Ovary (tissue), 9 donors: ENCODE results near the gene HERPUD2. TPM values are rescaled to one million over a fixed set of nuclear protein-coding genes. Genes with fewer than 3 reads are reported as not detected.

Source experiments
- DNase-seq, 5 donors: peaks; one replicate each; pipeline ENCODE4 v3.0.0-alpha.2; 2019 to 2020
- H3K27ac ChIP-seq, 2 donors: fragments of 200-600 bp; one replicate each; pipeline versions ENCODE4 v1.5.1 to v1.8.0; 2019 to 2022
- H3K27me3 ChIP-seq: fragments of 200-600 bp; one replicate; pipeline ENCODE4 v1.8.0; 2022
- H3K36me3 ChIP-seq: fragments of 200-600 bp; sonication (generic); one replicate; pipeline ENCODE4 v1.5.1; 2019
- H3K4me1 ChIP-seq: one replicate; pipeline ENCODE4 v1.8.1; 2013; ENCODE audit warnings: mild to moderate bottlenecking, moderate library complexity; ENCODE audit not compliant: insufficient read depth
- H3K4me3 ChIP-seq: fragments of 200-600 bp; sonication (generic); one replicate; pipeline ENCODE4 v1.5.1; 2017
- H3K9me3 ChIP-seq, 2 donors: fragments of 200-600 bp in 1 of 2; sonication (generic) in 1 of 2; one replicate each; pipeline versions ENCODE4 v1.5.1 to v1.8.1; 2013 to 2019; ENCODE audit warnings: mild to moderate bottlenecking in 1 of 2, moderate library complexity in 1 of 2
- EP300 ChIP-seq: sonication (generic); formaldehyde crosslinking; IDR thresholded peaks from one replicate; pipeline ENCODE4 v1.6.1; 2017; ENCODE audit warnings: antibody characterized with exemption
- POLR2A ChIP-seq: fragments of 450-650 bp; IDR thresholded peaks from one replicate; pipeline ENCODE4 v1.6.1; 2017; ENCODE audit warnings: antibody characterized with exemption, mild to moderate bottlenecking, moderate library complexity
- WGBS, 3 donors: extraction: QIAGEN DNeasy Blood & Tissue Kit in 1 of 3; methylation state at CpG; one replicate each; pipeline versions ENCODE4 v1.1.5 to v1.1.7; 2013 to 2017; 5-methylcytosine and 5-hydroxymethylcytosine counted together
- intact Hi-C, 4 donors: fragments of 100-400 bp; cut with DNase I; formaldehyde crosslinking; loops; one replicate each; pipeline versions ENCODE4 v1.11.0 to v1.15.1; 2022 to 2023
- polyA plus RNA-seq, 2 donors: library from polyadenylated mRNA; stranded (reverse); fragments of 200-250 nt in 1 of 2; fragments of 350-450 nt in 1 of 2; fragmentation: Illumina TruSeq in 1 of 2; extraction: RNeasy Lipid Tissue Mini Kit (QIAGEN cat#74804) in 1 of 2; gene quantifications; one replicate each; pipeline ENCODE4 v1.2.3, GENCODE V29; 2013 to 2014
- total RNA-seq, 7 donors: library from RNA; depleted of rRNA in 2 of 7; stranded (reverse); fragments of >200 nt in 2 of 7; fragmentation: NEBNext Ultra II Directional in 3 of 7; extraction: Animal tissue kit (Norgen Biotek cat#: 25700) in 3 of 7; gene quantifications; one replicate each; pipeline versions ENCODE4 v1.1.0 to v1.2.4, GENCODE V29; 2016 to 2023
- TF ChIP-seq, protein P1 (sequence below), 3 donors: fragments of 450-650 bp in 2 of 3; fragments of 200-600 bp in 1 of 3; IDR thresholded peaks; one replicate each; pipeline versions ENCODE4 v1.5.1 to v1.8.0; 2016 to 2022; ENCODE audit warnings: antibody characterized with exemption in 3 of 3, mild to moderate bottlenecking in 1 of 3
- donor health status: DM: no; HTN: no; CAD: no; lungs with moderate emphysema.
- donor health status: DM: no; HTN: no; CAD: no.
- donor health status: Bipolar disorder and iron deficiency.
- donor health status: DM: yes; HTN: yes; CAD: no.
- donor health status: DM: no; HTN: no; CAD: no.
- donor health status: DM: yes; HTN: yes; CAD: no.

Gene HERPUD2
- total and polyA plus RNA-seq, 9 donors = 31.9 to 39.9 (median 38.7) TPM

DNA sequence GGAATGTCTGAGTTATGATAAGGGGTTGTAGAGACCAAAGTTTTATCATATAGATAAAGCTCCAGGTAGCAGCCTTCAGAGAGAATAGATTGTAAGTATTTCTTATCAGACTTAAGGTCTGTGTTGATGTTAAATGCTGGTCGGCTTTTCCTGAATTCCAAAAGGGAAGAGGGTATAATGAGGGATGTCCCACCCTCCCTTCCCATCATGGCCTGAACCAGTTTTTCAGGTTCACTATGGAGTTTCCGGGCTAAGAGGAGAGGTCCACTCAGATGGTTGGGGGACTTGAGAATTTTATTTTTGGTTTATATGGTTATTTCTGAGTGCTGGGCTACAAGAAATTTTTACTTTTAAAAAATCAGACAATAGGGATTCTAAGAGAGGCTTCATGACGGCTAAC, 45.2 kb downstream of the HERPUD2 start:
- intact Hi-C loops = no loop called here
- Histone ChIP-seq H3K4me3 (no peak overlapping the region), H3K36me3 (no peaks in the 10 kb centered on the region), H3K27ac (no peak overlapping the region), H3K4me1 (peaks cover 7% of the 10 kb centered on the region), H3K9me3 (no peaks in the 10 kb centered on the region), H3K27me3 (no peaks in the 10 kb centered on the region)
- DNase-seq = no peak
- 77 to 92% (median 84%) methylated on average over 3 of the region's 3 CpGs for WGBS, 3 donors
- TF ChIP-seq POLR2A = no peak
- TF ChIP-seq EP300 = no peak
- TF ChIP-seq, protein P1, sequence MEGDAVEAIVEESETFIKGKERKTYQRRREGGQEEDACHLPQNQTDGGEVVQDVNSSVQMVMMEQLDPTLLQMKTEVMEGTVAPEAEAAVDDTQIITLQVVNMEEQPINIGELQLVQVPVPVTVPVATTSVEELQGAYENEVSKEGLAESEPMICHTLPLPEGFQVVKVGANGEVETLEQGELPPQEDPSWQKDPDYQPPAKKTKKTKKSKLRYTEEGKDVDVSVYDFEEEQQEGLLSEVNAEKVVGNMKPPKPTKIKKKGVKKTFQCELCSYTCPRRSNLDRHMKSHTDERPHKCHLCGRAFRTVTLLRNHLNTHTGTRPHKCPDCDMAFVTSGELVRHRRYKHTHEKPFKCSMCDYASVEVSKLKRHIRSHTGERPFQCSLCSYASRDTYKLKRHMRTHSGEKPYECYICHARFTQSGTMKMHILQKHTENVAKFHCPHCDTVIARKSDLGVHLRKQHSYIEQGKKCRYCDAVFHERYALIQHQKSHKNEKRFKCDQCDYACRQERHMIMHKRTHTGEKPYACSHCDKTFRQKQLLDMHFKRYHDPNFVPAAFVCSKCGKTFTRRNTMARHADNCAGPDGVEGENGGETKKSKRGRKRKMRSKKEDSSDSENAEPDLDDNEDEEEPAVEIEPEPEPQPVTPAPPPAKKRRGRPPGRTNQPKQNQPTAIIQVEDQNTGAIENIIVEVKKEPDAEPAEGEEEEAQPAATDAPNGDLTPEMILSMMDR (IDR thresholded peaks at IDR 0.05) = no peak

DNA sequence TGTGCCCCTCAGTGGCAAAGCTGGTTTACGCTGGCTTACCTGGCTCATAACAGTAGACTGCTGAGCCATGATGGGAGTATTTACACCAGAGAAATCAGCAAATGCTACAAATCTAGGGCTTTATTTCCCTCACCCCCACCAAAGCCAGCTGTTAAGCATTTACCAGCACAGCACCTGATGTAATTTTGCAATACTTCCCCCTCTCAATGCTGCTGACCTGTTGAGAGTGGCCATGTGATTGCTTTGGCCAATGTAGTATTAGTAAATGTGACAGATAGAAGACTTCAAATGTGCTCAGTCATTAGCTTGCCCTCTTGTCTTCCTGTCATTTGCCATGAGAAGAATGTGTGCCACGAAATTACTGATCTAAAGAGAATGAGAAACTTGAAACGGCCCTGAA, 46.6 kb downstream of the HERPUD2 start:
- Histone ChIP-seq H3K4me3 (no peak overlapping the region), H3K36me3 (no peaks in the 10 kb centered on the region), H3K27me3 (no peaks in the 10 kb centered on the region), H3K4me1 (peaks cover 7% of the 10 kb centered on the region), H3K27ac (no peak overlapping the region), H3K9me3 (no peaks in the 10 kb centered on the region)
- no peak for DNase-seq
- TF ChIP-seq POLR2A (no peak), EP300 (no peak)
- TF ChIP-seq, protein P1 (IDR thresholded peaks at IDR 0.05) = no peak
- 66 to 72% (median 66%) methylated on average over 3 of the region's 3 CpGs for WGBS, 3 donors
- intact Hi-C loops = no loop called here

DNA sequence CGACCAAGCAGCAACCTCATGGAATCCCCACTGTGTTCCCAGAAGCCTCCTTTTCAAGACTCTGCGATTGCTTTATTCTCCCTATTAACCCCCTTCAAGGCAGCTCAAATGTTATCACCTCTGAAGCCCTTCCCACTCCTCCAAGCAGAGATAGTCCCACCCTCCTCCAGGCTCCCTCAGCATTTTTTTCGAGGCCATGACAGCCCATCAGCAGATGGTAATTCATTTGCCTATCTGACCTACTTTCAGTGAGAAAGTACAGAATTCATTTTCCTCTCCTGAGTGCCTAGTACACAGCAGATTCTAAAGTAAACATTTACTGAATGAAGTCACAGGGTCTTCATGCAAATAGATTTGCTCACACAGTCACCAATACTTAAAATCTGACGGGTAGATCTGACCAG, 47.8 kb downstream of the HERPUD2 start:
- peaks cover 7% of the 10 kb centered on the region for H3K4me1 ChIP-seq
- WGBS, 3 donors = 14 to 18% (median 16%) methylated on average over 4 of the region's 4 CpGs
- intact Hi-C loops = no loop called here
- no peaks in the 10 kb centered on the region for H3K9me3 ChIP-seq
- H3K4me3 ChIP-seq = no peak overlapping the region
- no peak for TF ChIP-seq POLR2A
- no peak for TF ChIP-seq EP300
- TF ChIP-seq, protein P1 (IDR thresholded peaks at IDR 0.05) = no peak
- H3K36me3 ChIP-seq = no peaks in the 10 kb centered on the region
- no peak overlapping the region for H3K27ac ChIP-seq
- no peak for DNase-seq
- H3K27me3 ChIP-seq = no peaks in the 10 kb centered on the region

DNA sequence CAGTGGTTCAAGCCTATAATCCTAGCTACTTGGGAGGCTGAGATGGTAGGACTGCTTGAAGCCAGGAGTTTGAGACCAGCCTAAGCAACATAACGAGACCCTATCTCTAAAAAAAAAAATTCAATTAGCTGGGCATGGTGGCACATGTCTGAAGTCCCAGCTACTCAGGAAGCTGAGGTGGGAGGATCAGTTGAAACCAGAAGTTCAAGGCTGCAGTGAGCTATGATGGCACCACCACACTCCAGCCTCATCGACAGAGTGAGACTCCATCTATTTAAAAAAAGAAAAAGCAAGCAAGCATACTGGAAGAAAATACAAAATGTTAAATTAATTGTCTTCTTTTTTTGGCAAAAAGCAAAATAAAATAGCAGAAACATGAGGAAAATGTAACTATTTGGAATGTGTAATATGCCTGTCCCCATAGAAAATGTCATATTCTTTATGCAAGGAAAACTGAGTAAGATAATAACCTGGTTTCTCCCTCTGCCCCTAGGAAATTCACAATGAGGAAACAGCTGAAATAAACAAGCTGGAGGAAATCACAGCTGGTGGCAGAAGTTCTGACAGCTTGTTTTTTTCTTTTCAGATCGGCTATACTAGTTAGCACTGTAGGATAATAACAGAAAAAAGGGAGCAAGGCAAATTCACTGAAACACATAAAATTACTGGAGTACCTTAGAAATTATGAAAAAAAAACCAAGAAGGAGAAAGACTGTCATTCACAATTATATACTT, 48.5 kb downstream of the HERPUD2 start:
- Histone ChIP-seq H3K27me3 (no peaks in the 10 kb centered on the region), H3K4me1 (peaks cover 7% of the 10 kb centered on the region), H3K4me3 (no peak overlapping the region), H3K9me3 (no peaks in the 10 kb centered on the region), H3K36me3 (no peaks in the 10 kb centered on the region), H3K27ac (no peak overlapping the region)
- 20 to 30% (median 24%) methylated on average over 3 of the region's 3 CpGs for WGBS, 3 donors
- intact Hi-C loops = no loop called here
- TF ChIP-seq EP300 (no peak), POLR2A (no peak)
- TF ChIP-seq, protein P1 (IDR thresholded peaks at IDR 0.05) = no peak
- no peak for DNase-seq
